Measurements from ENCODE around the gene NPTXR. TPM values are rescaled to one million over a fixed set of nuclear protein-coding genes. Genes with fewer than 3 reads are reported as not detected.

Gene NPTXR
- total RNA-seq, 1 donor, result 0.94 TPM

- Histone ChIP-seq H3K9me3 (ENCODE audit: low read depth, low read length) (no peaks in the 10 kb centered on the region), H3K27me3 (ENCODE audit: insufficient read depth, low read length) (no peaks in the 10 kb centered on the region), H3K4me3 (ENCODE audit: low read length) (peak within 1 kb of the TSS; percentile 85), H3K4me1 (ENCODE audit: insufficient read depth, low read length) (peaks cover 35% of the 10 kb centered on the region)
These were observed 28.5 kb upstream of the NPTXR start, which contains the start of gene CBX6 for GRCh38 chr22:38872172-38872830. Gene CBX6 (minus strand): TSS chr22:38872216. CDS start chr22:38872190, 26 bp downstream.

- peaks cover 35% of the 10 kb centered on the region for H3K4me1 ChIP-seq (ENCODE audit: insufficient read depth, low read length)
- peak overlapping the region; percentile 85 for H3K4me3 ChIP-seq (ENCODE audit: low read length)
- no peaks in the 10 kb centered on the region for H3K9me3 ChIP-seq (ENCODE audit: low read depth, low read length)
- H3K27me3 ChIP-seq (ENCODE audit: insufficient read depth, low read length), result no peaks in the 10 kb centered on the region
These were observed 27.7 kb upstream of the NPTXR start for GRCh38 chr22:38871360-38872171.

- Histone ChIP-seq H3K9me3 (ENCODE audit: low read depth, low read length) (no peaks in the 10 kb centered on the region), H3K4me1 (ENCODE audit: insufficient read depth, low read length) (peaks cover 35% of the 10 kb centered on the region), H3K4me3 (ENCODE audit: low read length) (peak overlapping the region; percentile 85), H3K27me3 (ENCODE audit: insufficient read depth, low read length) (no peaks in the 10 kb centered on the region)
These were observed 27.0 kb upstream of the NPTXR start for GRCh38 chr22:38870791-38871359.

DNA sequence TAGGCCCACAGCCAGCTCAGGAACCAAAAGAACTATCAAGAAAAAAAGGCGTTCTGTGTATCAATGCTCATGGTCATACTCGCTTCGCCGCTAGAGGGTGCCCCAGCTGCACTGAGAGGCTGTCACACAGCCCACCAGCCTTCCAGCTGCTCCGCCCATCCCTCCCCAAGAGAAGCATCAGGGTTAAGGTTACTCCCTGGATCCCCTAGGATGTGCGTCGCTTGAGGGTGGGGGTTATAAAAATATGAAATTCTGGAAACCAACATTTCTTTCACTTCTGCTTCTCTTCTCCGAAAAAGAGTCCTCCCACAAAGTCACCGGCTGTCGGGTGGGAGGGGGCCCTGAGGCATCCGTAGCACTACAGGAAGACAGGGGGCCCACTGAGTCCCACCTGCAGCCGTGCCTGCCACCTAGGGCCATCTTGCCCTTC, 26.5 kb upstream of the NPTXR start:
- Histone ChIP-seq H3K4me3 (ENCODE audit: low read length) (peak overlapping the region; percentile 85), H3K4me1 (ENCODE audit: insufficient read depth, low read length) (peaks cover 35% of the 10 kb centered on the region), H3K27me3 (ENCODE audit: insufficient read depth, low read length) (no peaks in the 10 kb centered on the region), H3K9me3 (ENCODE audit: low read depth, low read length) (no peaks in the 10 kb centered on the region)

- Histone ChIP-seq H3K9me3 (ENCODE audit: low read depth, low read length) (no peaks in the 10 kb centered on the region), H3K27me3 (ENCODE audit: insufficient read depth, low read length) (no peaks in the 10 kb centered on the region), H3K4me1 (ENCODE audit: insufficient read depth, low read length) (peaks cover 35% of the 10 kb centered on the region), H3K4me3 (ENCODE audit: low read length) (no peak overlapping the region)
These were observed 25.8 kb upstream of the NPTXR start for GRCh38 chr22:38869663-38870062.

DNA sequence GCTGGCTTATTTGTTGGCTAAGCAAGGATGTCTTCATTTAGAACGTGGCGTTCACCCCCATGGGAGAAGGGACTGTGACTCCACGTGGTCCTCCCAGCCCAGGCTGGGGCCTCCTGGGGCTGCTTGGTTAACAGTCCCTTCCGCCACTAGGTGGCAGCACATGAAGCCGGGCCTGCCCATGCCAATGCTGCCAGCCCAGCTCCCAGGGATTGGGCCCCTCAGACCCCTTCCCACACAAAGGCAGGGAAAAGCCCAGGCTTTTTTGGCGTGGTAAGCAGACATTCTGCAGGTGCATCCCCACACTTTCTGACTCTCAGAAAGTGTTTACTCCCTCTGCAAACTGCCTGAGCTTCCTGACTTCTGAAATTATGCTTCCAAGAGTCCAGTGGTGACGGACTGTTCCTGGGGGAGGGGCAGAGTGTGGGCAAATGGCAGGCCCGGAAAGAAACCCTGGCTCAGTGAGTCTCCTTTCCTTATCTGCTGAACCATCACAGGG, 25.1 kb upstream of the NPTXR start:
- peaks cover 33% of the 10 kb centered on the region for H3K4me1 ChIP-seq (ENCODE audit: insufficient read depth, low read length)

DNA sequence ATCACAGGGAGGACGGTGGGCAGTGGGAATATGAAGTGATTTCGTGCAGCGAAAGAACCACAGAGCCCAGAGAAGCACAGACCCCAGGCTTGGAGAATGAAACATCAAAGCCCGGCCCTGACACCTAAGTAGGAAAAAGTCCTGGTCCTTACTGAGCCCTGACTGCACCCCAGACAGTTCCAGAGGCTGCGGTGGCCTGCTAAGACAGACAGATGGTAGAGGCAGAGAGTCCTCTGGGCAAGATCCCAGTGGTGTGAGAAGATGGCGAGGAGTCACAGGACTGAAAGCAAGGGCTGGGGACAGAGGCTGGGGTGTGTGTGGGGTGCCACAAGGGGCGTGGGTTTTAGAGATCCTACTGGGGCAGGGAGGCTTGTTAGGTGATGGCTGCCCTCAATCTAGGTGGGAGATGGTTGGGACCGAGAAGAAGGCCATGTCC, 24.5 kb upstream of the NPTXR start:
- peaks cover 30% of the 10 kb centered on the region for H3K4me1 ChIP-seq (ENCODE audit: insufficient read depth, low read length)
- no peaks in the 10 kb centered on the region for H3K9me3 ChIP-seq (ENCODE audit: low read depth, low read length)
- no peaks in the 10 kb centered on the region for H3K27me3 ChIP-seq (ENCODE audit: insufficient read depth, low read length)
- no peak overlapping the region for H3K4me3 ChIP-seq (ENCODE audit: low read length)

More for the DNA sequence above, 25.1 kb upstream of the NPTXR start:
- Histone ChIP-seq H3K9me3 (ENCODE audit: low read depth, low read length) (no peaks in the 10 kb centered on the region), H3K27me3 (ENCODE audit: insufficient read depth, low read length) (no peaks in the 10 kb centered on the region), H3K4me3 (ENCODE audit: low read length) (no peak overlapping the region)

- Histone ChIP-seq H3K9me3 (ENCODE audit: low read depth, low read length) (no peaks in the 10 kb centered on the region), H3K27me3 (ENCODE audit: insufficient read depth, low read length) (no peaks in the 10 kb centered on the region), H3K4me3 (ENCODE audit: low read length) (no peak overlapping the region), H3K4me1 (ENCODE audit: insufficient read depth, low read length) (peaks cover 30% of the 10 kb centered on the region)
These were observed 23.9 kb upstream of the NPTXR start for GRCh38 chr22:38867471-38868285.

DNA sequence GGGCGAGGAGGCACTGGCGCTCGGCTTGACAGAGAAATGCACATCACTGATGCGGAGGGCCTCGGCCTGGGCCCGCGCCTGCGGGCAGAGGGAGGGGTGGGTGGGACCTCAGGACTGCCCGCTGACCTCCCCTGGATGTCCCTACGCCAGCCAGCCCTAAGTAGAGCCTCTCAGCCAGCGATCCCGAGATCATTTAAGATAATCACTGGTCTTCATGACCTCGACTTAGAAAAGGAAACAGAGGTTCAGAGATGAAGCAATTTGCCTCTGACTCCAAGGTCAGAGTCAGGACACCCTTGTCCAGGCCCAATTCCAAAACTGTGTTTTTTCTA, 23.3 kb upstream of the NPTXR start:
- H3K4me3 ChIP-seq (ENCODE audit: low read length), result no peak overlapping the region
- H3K9me3 ChIP-seq (ENCODE audit: low read depth, low read length), result no peaks in the 10 kb centered on the region
- H3K4me1 ChIP-seq (ENCODE audit: insufficient read depth, low read length), result peaks cover 30% of the 10 kb centered on the region
- H3K27me3 ChIP-seq (ENCODE audit: insufficient read depth, low read length), result no peaks in the 10 kb centered on the region

GRCh38 chr22:38866399-38867123, 22.7 kb upstream of the NPTXR start:
- no peak overlapping the region for H3K4me3 ChIP-seq (ENCODE audit: low read length)
- H3K4me1 ChIP-seq (ENCODE audit: insufficient read depth, low read length), result peaks cover 30% of the 10 kb centered on the region
- H3K27me3 ChIP-seq (ENCODE audit: insufficient read depth, low read length), result no peaks in the 10 kb centered on the region
- H3K9me3 ChIP-seq (ENCODE audit: low read depth, low read length), result no peaks in the 10 kb centered on the region

GRCh38 chr22:38866024-38866398, 22.2 kb upstream of the NPTXR start:
- H3K4me1 ChIP-seq (ENCODE audit: insufficient read depth, low read length), result peaks cover 25% of the 10 kb centered on the region
- H3K27me3 ChIP-seq (ENCODE audit: insufficient read depth, low read length), result no peaks in the 10 kb centered on the region
- no peaks in the 10 kb centered on the region for H3K9me3 ChIP-seq (ENCODE audit: low read depth, low read length)
- no peak overlapping the region for H3K4me3 ChIP-seq (ENCODE audit: low read length)

GRCh38 chr22:38865201-38866023, 21.6 kb upstream of the NPTXR start:
- H3K4me1 ChIP-seq (ENCODE audit: insufficient read depth, low read length), result peaks cover 19% of the 10 kb centered on the region
- H3K27me3 ChIP-seq (ENCODE audit: insufficient read depth, low read length), result no peaks in the 10 kb centered on the region
- H3K9me3 ChIP-seq (ENCODE audit: low read depth, low read length), result no peaks in the 10 kb centered on the region
- H3K4me3 ChIP-seq (ENCODE audit: low read length), result no peak overlapping the region

DNA sequence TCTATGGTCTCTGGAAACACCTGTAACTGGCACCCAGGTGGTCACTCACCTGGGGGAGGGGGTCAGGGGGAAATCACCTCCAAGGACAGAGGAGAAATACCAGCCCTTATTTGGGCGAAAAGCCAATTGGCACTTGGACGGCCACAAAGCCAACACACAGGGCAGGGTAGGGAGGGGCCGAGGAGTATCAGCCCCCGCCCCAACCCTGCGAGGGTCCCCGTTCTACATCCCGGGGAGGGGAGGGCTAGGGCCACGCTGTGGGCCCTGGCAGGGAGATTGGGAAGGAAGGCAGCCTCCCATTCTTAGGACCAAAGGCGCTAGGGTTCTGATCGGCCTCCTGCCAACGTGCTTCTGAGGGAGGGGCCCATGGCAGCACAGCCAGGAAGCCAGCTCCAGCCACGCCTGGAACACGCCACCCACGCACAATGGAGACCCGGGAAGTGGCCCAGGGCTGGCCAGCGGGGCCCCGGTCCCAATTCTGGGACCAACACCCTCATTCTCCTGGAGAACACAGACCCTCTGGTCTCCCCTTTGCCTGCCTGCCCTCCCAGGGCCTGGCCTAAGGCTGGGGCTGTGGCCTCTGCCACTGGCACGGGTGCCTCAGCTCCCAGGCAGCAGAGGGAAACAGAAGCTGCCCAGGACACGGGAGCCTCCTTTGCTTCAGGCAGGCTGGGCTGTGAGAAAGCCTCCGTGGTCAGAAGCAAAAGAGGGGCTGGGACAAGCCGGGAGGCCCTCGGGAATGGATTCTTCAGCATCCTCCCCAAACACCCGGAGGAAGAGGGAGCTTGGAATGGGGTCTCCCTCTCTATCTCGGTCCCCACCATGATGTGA, 20.7 kb upstream of the NPTXR start:
- peaks cover 11% of the 10 kb centered on the region for H3K4me1 ChIP-seq (ENCODE audit: insufficient read depth, low read length)
- no peaks in the 10 kb centered on the region for H3K9me3 ChIP-seq (ENCODE audit: low read depth, low read length)
- no peak overlapping the region for H3K4me3 ChIP-seq (ENCODE audit: low read length)
- H3K27me3 ChIP-seq (ENCODE audit: insufficient read depth, low read length), result no peaks in the 10 kb centered on the region

Measured in mononuclear cell (primary cell).